ENCODE data around the gene RSRC2. TPM values are rescaled to one million over a fixed set of nuclear protein-coding genes. Genes with fewer than 3 reads are reported as not detected.

Gene RSRC2
- total and polyA plus RNA-seq, 2 donors (not counting 1 experiment from before 2014, with no cell fraction given), result 49.0 to 56.6 TPM

- TF ChIP-seq CTCF (conservative IDR thresholded peaks at IDR 0.05 in 1 of 2, IDR thresholded peaks at IDR 0.05 in 1 of 2; ENCODE audit: low read depth in 1 of 2, low read length in 2 of 2) (no peak), EZH2 (IDR thresholded peaks at IDR 0.05; ENCODE audit: low read length, missing control alignments) (no peak)
- Histone ChIP-seq H3K27ac (ENCODE audit: insufficient read depth, low read length) (no peak overlapping the region), H3K4me3 (replicated peaks in 1 of 4; ENCODE audit: control extremely low read depth in 1 of 4, insufficient read depth in 1 of 4, low read depth in 3 of 4, low read length in 4 of 4) (no peak overlapping the region), H3K27me3 (ENCODE audit: control insufficient read depth, insufficient read depth, low read length) (no peaks in the 10 kb centered on the region), H3K9me3 (ENCODE audit: control insufficient read depth, insufficient read depth, low read depth, low read length) (no peaks in the 10 kb centered on the region), H3K36me3 (ENCODE audit: control insufficient read depth, insufficient read depth, low read length) (no peaks in the 10 kb centered on the region), H2AFZ (ENCODE audit: low read length) (no peak overlapping the region), H3K79me2 (ENCODE audit: control insufficient read depth, insufficient read depth, low read length) (no peaks in the 10 kb centered on the region), H3K4me2 (ENCODE audit: extremely low read depth, insufficient read depth, low read length) (no peak overlapping the region), H3K9ac (ENCODE audit: insufficient read depth, low read length) (no peak overlapping the region), H4K20me1 (ENCODE audit: control insufficient read depth, extremely low read depth, insufficient read depth, low read length) (no peaks in the 10 kb centered on the region), H3K4me1 (ENCODE audit: control insufficient read depth, extremely low read depth, insufficient read depth, low read length) (peaks cover 8% of the 10 kb centered on the region)
- no peak for DNase-seq (ENCODE audit: low read depth in 2 of 2)
These were observed 66.7 kb downstream of the RSRC2 start for GRCh38 chr12:122460061-122460460.

- Histone ChIP-seq H3K27ac (ENCODE audit: insufficient read depth, low read length) (no peak overlapping the region), H3K36me3 (ENCODE audit: control insufficient read depth, insufficient read depth, low read length) (no peaks in the 10 kb centered on the region), H3K4me1 (ENCODE audit: control insufficient read depth, extremely low read depth, insufficient read depth, low read length) (peaks cover 8% of the 10 kb centered on the region), H3K4me2 (ENCODE audit: extremely low read depth, insufficient read depth, low read length) (no peak overlapping the region), H3K79me2 (ENCODE audit: control insufficient read depth, insufficient read depth, low read length) (no peaks in the 10 kb centered on the region), H3K9ac (ENCODE audit: insufficient read depth, low read length) (no peak overlapping the region), H3K9me3 (ENCODE audit: control insufficient read depth, insufficient read depth, low read depth, low read length) (no peaks in the 10 kb centered on the region), H4K20me1 (ENCODE audit: control insufficient read depth, extremely low read depth, insufficient read depth, low read length) (no peaks in the 10 kb centered on the region), H3K4me3 (replicated peaks in 1 of 4; ENCODE audit: control extremely low read depth in 1 of 4, insufficient read depth in 1 of 4, low read depth in 3 of 4, low read length in 4 of 4) (no peak overlapping the region), H3K27me3 (ENCODE audit: control insufficient read depth, insufficient read depth, low read length) (no peaks in the 10 kb centered on the region), H2AFZ (ENCODE audit: low read length) (no peak overlapping the region)
- no peak for DNase-seq (ENCODE audit: low read depth in 2 of 2)
- no peak for TF ChIP-seq CTCF (conservative IDR thresholded peaks at IDR 0.05 in 1 of 2, IDR thresholded peaks at IDR 0.05 in 1 of 2; ENCODE audit: low read depth in 1 of 2, low read length in 2 of 2)
- no peak for TF ChIP-seq EZH2 (IDR thresholded peaks at IDR 0.05; ENCODE audit: low read length, missing control alignments)
These were observed 67.5 kb downstream of the RSRC2 start for GRCh38 chr12:122459211-122459610.

GRCh38 chr12:122458105-122459035 lies 68.4 kb downstream of the RSRC2 start:
- no peaks in the 10 kb centered on the region for H3K9me3 ChIP-seq (ENCODE audit: control insufficient read depth, insufficient read depth, low read depth, low read length)
- no peak overlapping the region for H2AFZ ChIP-seq (ENCODE audit: low read length)
- H3K4me1 ChIP-seq (ENCODE audit: control insufficient read depth, extremely low read depth, insufficient read depth, low read length), result peaks cover 2% of the 10 kb centered on the region
- no peak overlapping the region for H3K9ac ChIP-seq (ENCODE audit: insufficient read depth, low read length)
- no peak for DNase-seq (ENCODE audit: low read depth in 2 of 2)
- no peaks in the 10 kb centered on the region for H3K79me2 ChIP-seq (ENCODE audit: control insufficient read depth, insufficient read depth, low read length)
- H3K36me3 ChIP-seq (ENCODE audit: control insufficient read depth, insufficient read depth, low read length), result no peaks in the 10 kb centered on the region
- TF ChIP-seq CTCF (conservative IDR thresholded peaks at IDR 0.05 in 1 of 2, IDR thresholded peaks at IDR 0.05 in 1 of 2; ENCODE audit: low read depth in 1 of 2, low read length in 2 of 2) (no peak), EZH2 (IDR thresholded peaks at IDR 0.05; ENCODE audit: low read length, missing control alignments) (no peak)
- no peak overlapping the region for H3K4me2 ChIP-seq (ENCODE audit: extremely low read depth, insufficient read depth, low read length)
- H4K20me1 ChIP-seq (ENCODE audit: control insufficient read depth, extremely low read depth, insufficient read depth, low read length), result no peaks in the 10 kb centered on the region
- H3K4me3 ChIP-seq (replicated peaks in 1 of 4; ENCODE audit: control extremely low read depth in 1 of 4, insufficient read depth in 1 of 4, low read depth in 3 of 4, low read length in 4 of 4), result no peak overlapping the region
- no peak overlapping the region for H3K27ac ChIP-seq (ENCODE audit: insufficient read depth, low read length)
- H3K27me3 ChIP-seq (ENCODE audit: control insufficient read depth, insufficient read depth, low read length), result no peaks in the 10 kb centered on the region

All from fibroblast of lung (primary cell).